ENCODE results near the gene PRRX2.

The PRRX2 gene

DNA sequence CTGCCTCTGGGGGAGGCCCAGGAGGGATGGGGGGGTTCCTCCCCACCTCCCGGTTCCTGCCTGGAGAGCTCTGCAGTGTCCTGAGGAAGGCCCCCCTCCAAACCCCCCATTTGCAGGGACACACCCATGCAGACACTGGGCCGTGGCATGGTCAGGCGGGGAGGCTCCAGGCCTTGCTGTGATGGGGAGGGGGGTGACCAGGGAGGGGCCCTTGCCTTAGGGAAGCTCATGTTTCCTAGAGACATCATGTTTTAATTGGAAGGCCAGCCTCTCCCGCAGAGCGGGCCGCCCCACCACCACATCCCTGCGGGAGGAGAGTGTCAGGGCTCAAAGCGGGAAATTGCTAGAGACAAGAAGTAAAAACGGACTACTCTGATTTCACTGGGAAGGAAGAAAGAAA, 12.0 kb downstream of the PRRX2 start:
- no peak for DNase-seq (ENCODE audit: low read depth in 2 of 3, low spot score in 2 of 3)

DNA sequence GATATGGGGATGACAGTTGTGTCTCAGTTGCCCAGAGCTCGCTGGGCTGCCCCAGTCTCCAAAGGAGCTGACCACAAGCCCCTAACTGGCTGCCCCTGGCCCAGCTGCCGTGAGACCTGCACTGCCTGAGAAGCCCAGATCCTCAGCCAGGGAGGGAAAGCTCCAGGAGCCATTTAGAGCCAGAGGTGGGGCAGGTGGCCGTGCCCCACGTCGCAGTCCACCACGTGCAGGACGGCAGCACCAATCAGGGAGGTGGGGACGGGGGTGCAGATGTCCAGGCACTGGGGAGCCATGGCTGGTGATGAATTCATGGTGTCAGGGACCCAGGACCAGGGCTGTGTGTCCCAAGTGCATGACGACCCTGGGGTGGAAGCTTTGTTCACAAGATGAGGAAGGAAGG, 13.4 kb downstream of the PRRX2 start:
- DNase-seq (ENCODE audit: low read depth in 2 of 3, low spot score in 2 of 3), result no peak

DNA sequence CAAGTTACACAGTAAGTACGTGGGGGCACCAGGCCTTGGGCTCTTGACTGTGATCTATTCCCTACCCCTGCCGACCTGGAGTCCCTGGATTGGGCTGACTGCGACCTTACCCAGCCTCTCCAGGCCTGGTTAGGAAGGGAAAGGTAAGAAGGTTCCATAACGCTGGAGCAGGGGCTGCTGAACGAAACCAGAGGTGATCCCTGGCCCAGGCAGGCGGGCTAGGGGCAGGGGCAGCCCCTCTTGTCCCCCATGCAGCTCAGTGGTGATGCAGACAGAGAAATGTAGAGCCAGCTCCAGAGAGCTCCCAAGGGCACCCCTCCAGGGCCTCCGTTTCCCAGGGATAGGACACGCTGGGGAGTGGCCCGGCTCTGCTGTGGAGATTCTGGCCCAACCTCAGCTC, 14.1 kb downstream of the PRRX2 start:
- no peak for DNase-seq (ENCODE audit: low read depth in 2 of 3, low spot score in 2 of 3)

DNA sequence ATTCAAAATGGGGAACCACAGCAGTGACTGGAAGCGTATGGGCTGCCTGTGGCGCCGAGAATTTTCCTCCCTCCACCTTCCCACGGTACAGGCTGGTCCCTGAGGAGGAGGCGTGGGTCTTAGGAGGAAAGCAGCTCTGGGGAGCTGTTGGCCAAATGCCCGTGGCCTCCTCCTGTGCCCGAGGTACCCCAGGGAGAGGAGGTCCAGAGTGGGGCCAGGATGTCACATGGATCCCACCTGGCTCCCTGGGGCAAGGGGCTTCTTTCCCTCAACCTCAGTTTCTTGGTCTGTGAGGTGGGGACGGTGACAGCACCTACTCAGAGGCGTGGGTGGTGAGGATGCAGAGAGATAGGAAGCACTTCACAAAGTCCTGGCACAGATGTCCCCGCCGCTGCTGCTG, 16.5 kb downstream of the PRRX2 start:
- no peak for DNase-seq (ENCODE audit: low read depth in 2 of 3, low spot score in 2 of 3)

DNA sequence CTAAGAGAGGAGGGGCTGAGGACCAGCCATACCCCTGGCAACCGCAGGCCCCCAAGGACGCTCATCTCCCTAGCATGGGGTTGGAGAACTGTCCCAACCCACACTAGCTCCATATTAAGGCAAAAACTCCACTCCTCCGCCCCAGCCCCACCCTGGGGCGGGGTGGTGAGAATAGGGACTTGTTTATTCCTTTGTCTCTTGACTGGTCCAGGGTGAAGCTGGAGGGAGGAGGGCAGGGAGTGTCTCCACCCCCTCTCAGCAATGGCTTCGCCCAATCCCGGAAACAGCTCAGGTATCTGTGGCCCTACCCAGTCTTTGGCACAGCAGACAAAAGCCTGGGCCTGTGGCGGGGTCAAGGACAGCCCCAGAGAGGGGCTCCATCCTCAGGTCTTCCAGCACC, 16.9 kb downstream of the PRRX2 start:
- DNase-seq (ENCODE audit: low read depth in 2 of 3, low spot score in 2 of 3), result no peak

DNA sequence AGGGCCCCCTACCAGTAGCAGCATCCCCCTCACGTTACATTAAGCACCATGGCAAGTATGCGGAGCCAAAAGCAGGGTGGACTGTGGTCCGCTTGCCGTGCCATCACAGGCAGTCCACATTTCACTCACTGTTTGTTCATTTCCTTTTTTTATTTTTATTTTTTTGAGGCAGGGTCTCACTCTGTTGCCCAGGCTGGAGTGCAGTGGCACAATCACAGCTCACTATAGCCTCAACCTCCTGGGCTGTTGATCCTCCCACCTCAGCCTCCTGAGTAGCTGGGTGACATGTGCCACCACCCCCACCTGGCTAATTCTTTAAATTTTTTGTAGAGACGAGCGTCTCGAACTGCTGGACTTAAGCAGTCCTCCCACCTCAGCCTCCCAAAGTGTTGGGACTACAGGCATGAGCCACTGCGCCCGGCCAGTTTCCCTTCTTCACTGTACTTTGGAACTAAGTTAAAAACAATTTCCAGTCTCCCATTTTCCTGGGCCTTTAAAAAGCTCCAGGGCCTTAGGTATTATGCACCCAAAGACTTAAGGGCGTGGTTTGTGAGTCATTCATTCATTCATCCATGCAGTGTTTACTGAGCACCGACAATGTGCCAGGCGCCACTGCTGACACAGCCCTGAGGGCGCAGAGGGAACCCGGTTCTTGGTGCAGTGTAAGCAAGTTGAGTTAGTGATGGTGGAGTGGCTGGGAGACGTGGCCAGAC, 19.9 kb downstream of the PRRX2 start:
- no peak for DNase-seq (ENCODE audit: low read depth in 2 of 3, low spot score in 2 of 3)

DNA sequence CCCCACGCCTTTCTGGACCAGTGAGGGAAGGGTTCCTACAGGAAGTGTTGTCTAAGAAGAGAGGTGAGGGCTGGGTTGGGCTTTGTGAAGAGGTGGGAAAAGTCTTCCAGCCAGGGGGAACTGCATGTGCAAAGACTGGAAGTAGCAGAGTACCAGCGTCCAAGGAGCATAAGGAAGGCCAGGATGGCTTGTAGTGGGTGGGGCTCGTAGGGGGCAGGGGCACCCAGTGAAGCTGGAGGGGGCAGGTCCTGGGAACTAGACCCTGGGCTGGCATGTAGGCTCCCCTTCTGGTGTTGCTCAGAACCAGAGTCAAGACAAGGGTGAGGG, 20.4 kb downstream of the PRRX2 start:
- DNase-seq (ENCODE audit: low read depth in 2 of 3, low spot score in 2 of 3), result no peak

DNA sequence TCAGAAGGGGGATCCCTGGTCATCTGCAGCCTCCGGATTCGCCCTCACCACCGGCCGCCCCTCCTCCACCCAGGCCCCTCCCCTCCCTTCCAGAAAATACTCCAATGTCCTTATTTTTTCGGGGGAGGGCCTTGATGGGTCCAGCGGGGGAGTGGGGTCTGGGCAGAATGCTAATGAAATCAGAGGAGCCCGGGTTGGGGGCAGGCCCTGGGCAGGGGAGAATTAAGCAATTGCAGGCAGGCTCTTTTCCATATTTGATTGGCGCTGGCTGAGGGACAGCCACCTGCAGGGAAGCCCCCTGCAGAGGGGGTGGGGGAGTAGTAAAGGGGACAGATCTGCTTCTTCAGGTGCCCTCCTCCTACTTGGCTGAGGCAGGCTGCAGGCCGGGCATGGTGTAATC, 21.3 kb downstream of the PRRX2 start:
- DNase-seq (ENCODE audit: low read depth in 2 of 3, low spot score in 2 of 3), result no peak

DNA sequence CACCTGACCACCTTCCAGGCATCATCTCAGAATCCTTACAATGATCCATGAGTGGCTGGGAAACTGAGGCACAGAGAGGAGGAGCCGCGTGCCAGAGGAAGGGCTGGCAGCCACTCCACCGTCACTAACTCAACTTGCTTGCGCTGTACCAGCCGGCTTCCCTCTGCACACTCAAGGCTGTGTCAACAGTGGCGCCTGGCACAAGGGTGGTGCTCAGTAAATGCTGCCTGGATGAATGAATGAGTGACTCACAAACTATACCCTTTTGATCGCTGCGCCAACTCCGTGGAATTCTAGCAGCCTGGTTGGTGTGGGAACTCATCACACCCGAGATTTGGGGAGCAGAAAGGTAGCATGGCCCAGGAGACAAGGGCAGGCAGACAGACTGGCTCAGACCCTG, 21.9 kb downstream of the PRRX2 start:
- no peak for DNase-seq (ENCODE audit: low read depth in 2 of 3, low spot score in 2 of 3)

DNA sequence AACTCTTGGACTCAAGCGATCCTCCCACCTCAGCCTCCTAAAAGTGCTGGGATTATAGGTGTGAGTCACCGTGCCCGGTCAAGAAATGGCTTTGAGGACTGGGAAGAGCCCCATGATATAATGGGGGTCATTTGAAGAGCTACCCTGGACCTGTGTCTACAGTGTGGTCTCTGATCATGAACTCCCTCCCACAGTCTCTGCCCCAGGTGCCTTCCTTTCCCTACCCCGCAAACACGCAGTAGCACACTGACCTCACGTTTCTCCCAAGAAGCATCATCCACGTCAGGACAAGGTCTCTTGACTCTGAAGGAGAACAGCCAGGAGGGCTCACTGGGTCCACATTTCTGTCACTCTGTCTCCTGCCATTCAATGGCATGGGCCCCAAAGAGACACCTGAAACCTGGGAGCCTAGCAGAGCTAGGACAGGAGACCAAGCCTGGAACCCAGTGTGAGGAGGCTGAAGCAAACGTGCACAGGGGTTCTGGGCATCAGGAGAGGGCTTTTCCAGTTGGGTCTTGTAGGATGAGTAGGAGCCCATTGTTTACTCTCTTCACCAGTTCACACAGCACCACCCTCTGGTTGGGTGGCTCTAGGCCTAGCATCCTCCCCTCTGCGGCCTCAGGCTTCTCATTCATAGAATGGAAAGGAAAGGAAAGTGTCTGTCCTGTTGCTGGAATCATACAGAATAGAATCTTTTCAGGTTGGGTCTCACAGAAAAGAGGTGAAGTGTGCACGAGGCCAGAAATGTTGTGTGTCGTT, 23.0 kb downstream of the PRRX2 start:
- DNase-seq (ENCODE audit: low read depth in 2 of 3, low spot score in 2 of 3), result no peak

DNA sequence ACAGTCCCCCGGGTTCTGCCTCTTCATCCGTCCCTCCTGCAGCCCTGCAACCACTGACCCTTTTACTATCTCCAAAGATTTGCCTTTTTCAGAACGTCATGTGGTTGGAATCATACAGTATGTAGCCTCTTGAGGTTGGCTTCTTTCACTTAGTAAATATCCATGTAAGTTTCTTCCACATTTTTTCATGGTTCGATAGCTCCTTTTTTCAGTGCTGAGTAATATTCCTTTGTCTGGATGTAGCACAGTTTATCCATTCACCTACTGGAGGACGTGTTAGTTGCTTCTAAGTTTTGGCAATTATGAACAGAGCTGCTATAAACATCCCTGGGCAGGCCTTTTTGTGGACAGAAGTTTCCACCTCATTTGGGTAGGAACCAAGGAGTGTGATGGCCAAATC, 27.1 kb downstream of the PRRX2 start:
- DNase-seq (ENCODE audit: low read depth in 2 of 3, low spot score in 2 of 3), result no peak

DNA sequence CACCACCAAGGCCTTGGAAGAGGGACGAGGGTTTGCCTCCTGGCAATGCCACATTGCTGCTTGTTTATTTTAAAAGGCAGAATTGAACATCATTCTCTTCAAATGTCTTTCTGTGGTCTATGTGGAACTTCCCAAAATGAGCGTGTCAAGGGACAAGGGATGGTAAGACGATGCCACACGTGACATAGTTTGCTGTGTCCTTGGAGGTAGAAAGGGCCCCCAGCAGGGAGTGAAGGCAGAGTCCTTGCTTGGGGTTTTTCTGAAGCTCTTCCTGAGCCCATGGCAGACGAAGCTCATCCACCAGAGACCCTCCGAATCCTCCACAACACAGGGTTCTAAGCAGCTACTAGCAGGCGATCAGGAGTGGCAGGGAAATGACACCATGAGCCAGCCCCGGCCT, 28.3 kb downstream of the PRRX2 start:
- DNase-seq (ENCODE audit: low read depth in 2 of 3, low spot score in 2 of 3), result no peak

DNA sequence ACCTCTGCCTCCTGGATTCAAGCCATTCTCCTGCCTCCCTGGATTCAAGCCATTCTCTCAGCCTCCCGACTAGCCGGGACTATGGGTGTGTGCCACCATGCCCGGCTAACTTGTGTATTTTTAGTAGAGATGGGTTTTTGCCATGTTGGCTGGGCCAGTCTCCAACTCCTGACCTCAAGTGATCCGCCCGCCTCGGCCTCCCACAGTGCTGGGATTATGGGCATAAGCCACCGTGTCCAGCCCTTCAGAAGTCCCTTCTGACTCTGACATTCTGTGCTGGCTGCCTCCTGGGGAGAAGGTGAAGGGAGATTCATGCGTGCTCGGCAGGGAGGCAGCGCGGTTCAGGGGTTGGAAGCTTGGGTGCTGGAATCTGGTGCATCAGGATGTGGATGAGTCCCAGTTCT, 28.8 kb downstream of the PRRX2 start:
- no peak for DNase-seq (ENCODE audit: low read depth in 2 of 3, low spot score in 2 of 3)

DNA sequence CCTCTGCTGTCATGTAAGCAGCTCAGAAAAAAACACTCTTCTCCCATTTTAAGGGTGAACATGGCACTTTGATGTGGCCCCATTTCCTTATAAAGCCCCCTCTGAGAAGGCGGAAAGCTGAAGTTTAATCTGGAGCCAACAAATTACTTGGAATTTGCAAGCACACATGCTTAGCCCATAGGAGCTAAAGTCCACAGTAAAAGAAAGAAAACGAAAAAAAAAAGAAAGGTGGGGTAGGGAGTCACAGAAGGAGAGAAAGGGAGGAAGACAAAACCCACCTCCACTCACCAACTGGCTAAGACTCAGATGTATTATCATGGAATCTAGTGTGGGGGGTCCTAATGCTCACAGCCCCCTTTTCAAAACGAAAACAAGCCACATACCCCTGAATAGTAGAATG, 30.4 kb downstream of the PRRX2 start:
- no peak for DNase-seq (ENCODE audit: low read depth in 2 of 3, low spot score in 2 of 3)

DNA sequence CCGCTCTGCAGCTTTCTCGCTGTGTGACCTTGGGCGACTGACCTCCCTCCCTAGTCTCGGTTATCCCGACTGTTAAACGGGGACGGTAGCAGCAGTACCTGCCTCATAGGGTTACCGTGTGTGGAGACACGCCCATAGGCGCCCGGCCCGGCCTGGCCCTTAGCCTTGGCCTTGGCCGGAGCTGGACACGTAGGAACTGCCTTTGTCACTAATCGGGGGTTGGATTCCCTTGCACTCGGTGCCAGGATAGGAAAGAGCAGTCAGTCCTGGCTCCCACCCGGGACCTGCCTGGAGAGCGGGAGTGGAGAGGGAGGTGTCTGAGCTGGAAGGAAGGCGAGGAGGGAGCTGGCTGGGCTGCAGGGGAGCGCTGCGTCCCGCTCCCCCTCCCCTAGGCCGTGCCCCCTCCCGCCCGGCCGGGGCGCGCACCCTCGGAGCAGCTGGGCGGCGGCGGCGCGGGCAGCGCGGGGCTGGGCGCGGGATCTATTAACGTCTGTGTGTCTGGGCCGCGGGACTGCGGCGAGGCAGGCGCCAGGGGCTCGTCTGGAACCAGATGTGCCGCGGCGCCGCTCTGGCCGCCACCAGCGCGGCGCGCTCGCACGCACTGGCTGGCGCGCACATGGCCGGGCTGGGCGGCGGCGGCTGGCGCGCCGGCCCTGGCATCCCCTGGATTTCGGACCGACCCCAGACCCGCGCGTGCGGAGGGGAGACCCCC, 31.7 kb downstream of the PRRX2 start:
- DNase-seq (ENCODE audit: low read depth in 2 of 3, low spot score in 2 of 3), result no peak

DNA sequence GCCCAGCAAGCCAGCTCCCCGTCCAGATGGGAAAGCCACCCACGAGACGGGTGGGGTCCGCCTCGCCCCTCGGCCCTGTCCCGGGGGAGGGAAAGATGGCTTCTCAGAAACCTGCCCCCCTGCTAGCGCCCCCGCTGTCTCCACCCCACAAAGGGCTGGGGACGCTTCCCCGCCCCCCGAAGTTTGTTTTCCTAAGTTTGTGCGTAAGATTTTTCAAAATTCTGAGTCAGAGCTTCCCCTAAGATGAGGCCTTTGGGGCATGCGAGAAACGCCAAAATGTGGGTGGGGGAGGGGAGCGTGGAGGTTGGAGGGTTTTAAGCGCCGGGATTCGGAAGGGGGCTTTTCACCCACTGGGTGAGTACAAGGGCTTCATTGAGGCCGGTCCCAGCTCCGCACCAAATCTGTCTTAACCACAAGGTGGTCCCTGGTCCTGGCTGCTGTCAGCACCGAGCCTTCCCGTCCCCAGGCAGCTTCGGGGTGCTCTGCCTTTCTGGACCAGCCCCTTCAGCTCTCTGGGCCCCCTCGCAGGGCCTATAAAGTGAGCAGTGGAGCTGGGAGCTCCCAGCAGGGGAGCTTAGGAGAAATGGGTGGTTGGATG, 32.3 kb downstream of the PRRX2 start:
- DNase-seq (ENCODE audit: low read depth in 2 of 3, low spot score in 2 of 3), result peak in 1 of 3 experiments; percentile 33

DNA sequence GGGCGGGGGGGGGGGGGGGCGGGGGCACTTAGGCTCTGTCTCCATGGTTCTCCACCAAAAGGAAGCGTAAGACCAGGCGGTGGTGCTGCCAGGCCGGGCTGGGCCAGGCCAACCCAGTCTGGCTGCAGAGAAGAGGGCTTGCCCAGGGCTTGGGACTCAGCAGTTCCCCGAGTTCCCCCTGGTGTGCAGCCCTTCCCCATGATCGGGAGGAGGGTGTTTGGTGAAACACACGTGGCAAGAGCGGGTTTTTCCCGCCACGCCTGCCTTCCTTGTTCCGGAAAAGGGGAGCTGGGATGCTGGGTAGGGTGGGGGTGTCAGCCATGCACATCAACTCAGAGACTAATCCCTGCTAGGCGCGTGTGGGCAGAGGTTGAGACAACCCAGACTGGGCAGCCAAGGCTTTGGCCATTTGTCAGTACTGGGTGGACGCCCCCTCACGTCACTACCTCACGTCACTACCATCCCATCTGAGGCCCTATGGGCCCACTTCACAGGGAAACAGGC, 32.9 kb downstream of the PRRX2 start:
- peak in 1 of 3 experiments; percentile 12 for DNase-seq (ENCODE audit: low read depth in 2 of 3, low spot score in 2 of 3)

DNA sequence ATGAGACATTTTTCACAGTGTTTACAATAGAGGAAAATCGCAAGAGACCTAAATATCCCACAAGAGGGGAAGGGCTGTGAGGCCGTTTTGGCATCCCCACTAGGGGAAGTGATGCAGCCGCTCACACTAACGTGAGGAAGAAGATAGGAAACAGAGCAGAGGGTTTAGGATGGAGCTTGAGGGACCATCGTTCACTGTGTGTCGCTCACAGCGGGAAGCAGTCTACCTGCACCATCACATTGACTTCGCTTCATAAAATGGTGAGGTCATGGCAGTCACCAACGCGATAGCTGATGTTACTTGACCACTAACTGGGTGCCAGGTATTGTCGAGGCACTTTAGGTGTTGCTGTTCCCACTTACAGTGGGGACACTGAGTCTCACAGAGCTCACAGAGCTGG, 35.6 kb downstream of the PRRX2 start:
- no peak for DNase-seq (ENCODE audit: low read depth in 2 of 3, low spot score in 2 of 3)

DNA sequence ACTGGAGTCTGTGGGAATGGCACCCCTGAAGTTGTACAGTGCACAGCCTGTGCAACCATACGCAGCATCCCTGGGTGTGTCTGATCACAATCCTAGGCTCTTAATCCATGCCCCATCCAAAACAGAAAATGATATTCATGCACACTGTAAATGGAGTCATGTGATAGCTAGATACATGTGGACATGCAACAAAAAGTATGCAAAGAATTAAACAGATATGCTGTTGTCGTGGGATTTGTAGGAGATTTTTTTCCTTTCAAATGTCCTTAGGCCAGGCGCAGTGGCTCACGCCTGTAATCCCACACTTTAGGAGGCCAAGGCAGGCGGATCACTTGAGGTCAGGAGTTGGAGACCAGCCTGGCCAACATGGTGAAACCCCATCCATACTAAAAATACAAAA, 36.1 kb downstream of the PRRX2 start:
- no peak for DNase-seq (ENCODE audit: low read depth in 2 of 3, low spot score in 2 of 3)

DNA sequence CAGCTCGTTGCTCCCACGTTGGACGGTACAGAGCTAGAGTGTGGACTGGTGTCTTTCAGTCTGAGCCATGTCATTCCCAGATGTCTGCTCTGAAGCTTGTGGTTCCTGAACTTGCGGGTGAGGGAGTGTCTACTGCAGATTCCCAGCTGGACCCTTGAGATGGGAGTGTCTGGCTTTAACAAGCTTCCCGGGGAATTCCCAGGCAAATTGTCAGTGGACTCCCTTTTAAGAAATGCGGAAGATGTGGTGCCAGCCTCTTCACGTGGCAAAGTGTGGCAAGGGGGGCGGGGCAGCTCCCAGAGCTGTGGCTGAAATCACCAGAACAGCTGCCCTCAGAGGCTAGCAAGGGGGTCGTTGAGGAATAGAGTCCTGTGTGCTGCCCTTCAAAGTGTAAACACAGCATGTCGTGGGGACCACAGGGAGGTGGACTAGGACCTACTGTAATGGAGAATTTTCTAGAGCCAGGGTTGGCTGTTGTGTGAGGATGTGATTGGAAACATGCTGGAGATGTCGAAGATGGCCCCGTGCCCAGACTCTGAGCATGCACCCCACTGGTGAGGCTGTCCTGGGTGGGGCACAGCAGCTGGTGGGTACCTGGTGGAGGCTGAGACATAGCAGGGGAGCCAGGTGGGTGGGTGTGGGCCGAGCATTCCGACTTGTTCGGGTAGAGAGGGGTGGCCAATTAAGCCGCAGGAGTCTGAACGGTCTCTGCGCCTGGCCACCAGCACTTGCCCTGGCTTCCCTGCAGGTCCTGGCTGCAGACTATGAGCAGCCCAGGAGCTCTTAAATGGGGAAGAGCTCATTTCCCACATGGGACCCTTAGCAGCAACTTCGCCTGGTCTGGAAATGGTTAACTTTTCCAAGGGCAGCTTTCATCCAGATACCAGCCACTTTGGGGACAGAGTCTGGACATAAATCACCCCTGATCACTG, 37.4 kb downstream of the PRRX2 start:
- no peak for DNase-seq (ENCODE audit: low read depth in 2 of 3, low spot score in 2 of 3)
